GM12878 (cell line): ENCODE data around the gene PARP8. TPM values are rescaled to one million over a fixed set of nuclear protein-coding genes. Genes with fewer than 3 reads are reported as not detected.
A peak's percentile ranks its signal among the peaks of the same experiment; 100 is the strongest.

Experiments
- ATAC-seq: fragments of 200-7000 bp; cut with Tn5 transposase; 3 replicates; pipeline ENCODE4 v1.9.1; 2020; ENCODE audit warnings: mild to moderate bottlenecking, moderate library complexity
- BruUV-seq: library from RNA; stranded (reverse); fragments of 400-500 nt; replicated peaks from 2 replicates; lab custom pipeline; 2021; lab: Mats Ljungman, UMichigan
- CTCF ChIA-PET: fragments of 300-600 bp; sonication (Branson Sonifier 250); formaldehyde crosslinking; extraction: SDS; loops from one replicate; lab custom pipeline; 2021; ENCODE audit warnings: inconsistent platforms; lab: Yijun Ruan, JAX
- POLR2A ChIA-PET: fragments of 350-600 bp; formaldehyde crosslinking; extraction: SDS; loops from one replicate; lab custom pipeline; 2021; ENCODE audit warnings: inconsistent platforms; lab: Charles Lee
- RAD21 ChIA-PET: fragments of 300-600 bp; sonication (Branson Sonifier 250); formaldehyde crosslinking; loops from one replicate; lab custom pipeline; 2023; ENCODE audit warnings: antibody characterized with exemption; ENCODE audit not compliant: unreplicated experiment; lab: Charles Lee
- SMC1A ChIA-PET: fragments of 300-600 bp; sonication (Branson Sonifier 250); formaldehyde crosslinking; loops from one replicate; lab custom pipeline; 2023; ENCODE audit not compliant: unreplicated experiment, uncharacterized antibody; lab: Charles Lee
- DNase-seq: peaks from one replicate; pipeline ENCODE4 v3.0.0-alpha.2; 2011; ENCODE audit warnings: low read depth, low spot score
- FAIRE-seq: peaks from 3 replicates; lab custom pipeline; 2011; peaks lifted over from hg19 to GRCh38; lab: Jason Lieb, UNC
- H2AFZ ChIP-seq: 2 replicates; pipeline ENCODE4 v1.6.0; 2011; ENCODE audit warnings: low read depth, low read length, control low read depth; ENCODE audit not compliant: control insufficient read depth
- H3K27ac ChIP-seq: 2 replicates; pipeline ENCODE4 v1.5.1; 2011; ENCODE audit warnings: control low read depth; ENCODE audit not compliant: control insufficient read depth, insufficient read depth
- H3K27me3 ChIP-seq, 2 experiments: replicated peaks in 1 of 2; 2 replicates each; pipeline versions ENCODE4 v1.6.0 to v1.6.1; 2011; ENCODE audit warnings: low read length in 1 of 2; ENCODE audit not compliant: control insufficient read depth in 2 of 2, insufficient read depth in 2 of 2
- H3K36me3 ChIP-seq, 2 experiments: 2 replicates each; pipeline ENCODE4 v1.5.1; 2011; ENCODE audit warnings: low read length in 1 of 2; ENCODE audit not compliant: control insufficient read depth in 2 of 2, insufficient read depth in 2 of 2
- H3K4me1 ChIP-seq: 2 replicates; pipeline ENCODE4 v1.6.1; 2011; ENCODE audit warnings: mild to moderate bottlenecking, low read length, moderate library complexity, mixed read lengths; ENCODE audit not compliant: control insufficient read depth, insufficient read depth
- H3K4me2 ChIP-seq: 2 replicates; pipeline ENCODE4 v1.6.0; 2011; ENCODE audit warnings: control low read depth; ENCODE audit not compliant: control insufficient read depth, insufficient read depth
- H3K4me3 ChIP-seq: fragments of 200-600 bp; sonication (generic); 2 replicates; pipeline ENCODE4 v1.5.1; 2016
- H3K79me2 ChIP-seq: 2 replicates; pipeline ENCODE4 v1.6.0; 2011; ENCODE audit warnings: low read length; ENCODE audit not compliant: control insufficient read depth, insufficient read depth
- H3K9ac ChIP-seq: 2 replicates; pipeline ENCODE4 v1.8.0; 2011; ENCODE audit warnings: low read length, control low read depth, mixed read lengths; ENCODE audit not compliant: control insufficient read depth, insufficient read depth
- H3K9me3 ChIP-seq: replicated peaks from 3 replicates; pipeline ENCODE4 v1.5.1; 2011; ENCODE audit warnings: mild to moderate bottlenecking, low read length; ENCODE audit not compliant: control insufficient read depth, insufficient read depth
- H4K20me1 ChIP-seq: 2 replicates; pipeline ENCODE4 v1.6.0; 2011; ENCODE audit not compliant: control insufficient read depth, insufficient read depth
- ATF7 ChIP-seq: fragments of 450-650 bp; IDR thresholded peaks from 2 replicates; pipeline ENCODE4 v1.6.1; 2016; ENCODE audit warnings: low read depth, mild to moderate bottlenecking
- BACH1 ChIP-seq: fragments of 450-650 bp; IDR thresholded peaks from 2 replicates; pipeline ENCODE4 v1.6.1; 2017; ENCODE audit warnings: mild to moderate bottlenecking, borderline replicate concordance
- CHD4 ChIP-seq: fragments of 200-600 bp; sonication (generic); IDR thresholded peaks from 2 replicates; pipeline ENCODE4 v1.6.1; 2016; ENCODE audit warnings: mild to moderate bottlenecking
- JUND ChIP-seq: IDR thresholded peaks from 2 replicates; pipeline ENCODE4 v1.6.1; 2012; ENCODE audit warnings: low read depth, mild to moderate bottlenecking, low read length, improper control_type of control experiment, moderate library complexity
- LARP7 ChIP-seq: fragments of 450-650 bp; IDR thresholded peaks from 2 replicates; pipeline ENCODE4 v1.6.1; 2017; ENCODE audit warnings: mild to moderate bottlenecking
- NFYA ChIP-seq: IDR thresholded peaks from 2 replicates; pipeline ENCODE4 v1.6.1; 2011; ENCODE audit warnings: low read depth, mild to moderate bottlenecking, low read length, improper control_type of control experiment, borderline replicate concordance
- PAX5 ChIP-seq: IDR thresholded peaks from 2 replicates; pipeline ENCODE4 v1.6.1; 2011; ENCODE audit warnings: low read depth, low read length, borderline replicate concordance
- POLR2AphosphoS5 ChIP-seq: IDR thresholded peaks from 2 replicates; pipeline ENCODE4 v1.6.1; 2011; ENCODE audit warnings: mild to moderate bottlenecking, low read length, inconsistent platforms
- RBBP5 ChIP-seq: fragments of 200-600 bp; sonication (generic); conservative IDR thresholded peaks from 2 replicates; pipeline ENCODE4 v1.6.1; 2016
- SMARCA5 ChIP-seq: fragments of 450-650 bp; IDR thresholded peaks from 2 replicates; pipeline ENCODE4 v1.6.1; 2017; ENCODE audit warnings: mild to moderate bottlenecking
- YBX1 ChIP-seq: fragments of 450-650 bp; IDR thresholded peaks from 2 replicates; pipeline ENCODE4 v1.6.1; 2016; ENCODE audit warnings: antibody characterized with exemption
- ZNF274 ChIP-seq: IDR thresholded peaks from one replicate; pipeline ENCODE4 v1.8.0; 2011; ENCODE audit not compliant: insufficient read length, insufficient read depth
- ZNF384 ChIP-seq: IDR thresholded peaks from 2 replicates; pipeline ENCODE4 v1.6.1; 2012; ENCODE audit warnings: low read depth, mild to moderate bottlenecking, low read length, improper control_type of control experiment, borderline replicate concordance
- ZZZ3 ChIP-seq: IDR thresholded peaks from 2 replicates; pipeline ENCODE4 v1.6.1; 2011; ENCODE audit warnings: low read depth; ENCODE audit not compliant: control insufficient read depth, insufficient read length
- WGBS: methylation state at CpG from one replicate; pipeline ENCODE4 v1.1.6; 2016; ENCODE audit warnings: low lambda C conversion rate; ENCODE audit not compliant: insufficient replicate concordance, insufficient coverage; ENCODE audit errors: missing lambda C conversion rate; 5-methylcytosine and 5-hydroxymethylcytosine counted together
- in situ Hi-C: fragments of 300-500 bp; cut with MboI; formaldehyde crosslinking; loops from 9 replicates; pipeline ENCODE4 v1.14.3; 2018; ENCODE audit warnings: mixed read lengths
- intact Hi-C: fragments of 100-400 bp; cut with micrococcal nuclease; formaldehyde crosslinking; loops from one replicate; pipeline ENCODE4 v1.14.2; 2022; ENCODE audit not compliant: unreplicated experiment
- polyA plus RNA-seq, 11 experiments: library from polyadenylated mRNA; depleted of rRNA in 4 of 11; unstranded in 6 of 11; stranded (reverse) in 5 of 11; fragments of >200 nt; fragmentation: Nextera tagmentation in 4 of 11; fragmentation: Illumina TruSeq in 1 of 11; extraction: Ambion mirVana in 4 of 11; extraction: Trizol in 1 of 11; gene quantifications; 1 replicate in 1 of 11; 2 replicates in 10 of 11; pipeline versions ENCODE4 v1.2.1 to v1.2.3, GENCODE V29; 2011 to 2016; ENCODE audit warnings: inconsistent platforms in 2 of 11, missing spikeins in 2 of 11, low read depth in 1 of 11
- total RNA-seq, 4 experiments: library from RNA; depleted of rRNA in 3 of 4; stranded (reverse); fragments of >200 nt in 3 of 4; fragmentation: Illumina TruSeq in 1 of 4; extraction: Trizol in 1 of 4; gene quantifications; 2 replicates each; pipeline versions ENCODE4 v1.2.1 to v1.2.3, GENCODE V29; 2013 to 2021
- TF ChIP-seq, protein P1 (sequence below): IDR thresholded peaks from 2 replicates; pipeline ENCODE4 v1.6.1; 2012; ENCODE audit warnings: low read depth, low read length, improper control_type of control experiment
- TF ChIP-seq, protein P2 (sequence below): fragments of 450-650 bp; IDR thresholded peaks from 2 replicates; pipeline ENCODE4 v1.6.1; 2017; ENCODE audit warnings: antibody characterized with exemption, mild to moderate bottlenecking, moderate library complexity

PARP8 gene
- total and polyA plus RNA-seq, 10 of the 15 experiments (the other 5 are each of a cell fraction or from before 2014, with no cell fraction given) = 9.1 to 65.2 (median 20.6) TPM

DNA sequence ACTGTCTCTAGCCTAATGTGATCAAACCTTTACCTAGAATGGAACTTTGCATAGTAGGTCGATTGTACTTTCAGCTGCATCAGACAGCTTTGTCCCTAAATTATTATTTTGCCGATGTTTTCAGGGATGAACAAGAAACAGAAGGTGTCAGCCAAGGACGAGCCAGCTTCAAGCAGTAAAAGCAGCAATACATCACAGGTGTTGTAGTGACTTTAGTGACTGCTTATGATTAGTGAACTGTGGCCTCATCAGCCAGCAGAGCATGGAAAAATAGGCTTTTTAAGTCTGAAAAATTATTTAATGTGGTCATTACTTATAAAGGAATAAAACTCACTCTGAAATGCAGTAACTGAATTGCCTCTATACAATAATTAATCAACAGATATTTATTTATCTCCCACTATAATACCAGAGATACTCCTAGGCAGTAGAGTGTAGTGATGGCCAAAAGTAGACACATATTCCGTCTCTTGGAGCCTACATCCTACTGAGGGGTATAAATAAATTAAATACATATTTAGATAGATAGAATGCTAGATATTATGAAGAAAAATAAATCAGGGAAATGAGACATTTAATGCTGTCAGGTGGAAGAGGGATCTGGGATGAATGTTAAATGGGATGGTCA lies 166.3 kb downstream of the PARP8 start:
- H3K9ac ChIP-seq = no peak overlapping the region
- H3K27me3 ChIP-seq = no peaks in the 10 kb centered on the region
- ChIA-PET SMC1A (no interaction called here), POLR2A (no interaction called here), RAD21 (no interaction called here), CTCF (interaction anchor here (1.6 kb wide), 1 partner anchor 9 kb away, joined by 3 read pairs; no protein-coding TSS in a partner anchor)
- H3K79me2 ChIP-seq = no peaks in the 10 kb centered on the region
- no TSS peak for BruUV-seq
- H3K9me3 ChIP-seq = no peaks in the 10 kb centered on the region
- no peak overlapping the region for H3K4me3 ChIP-seq
- in situ Hi-C loops (no loop called here), intact Hi-C loops (no loop called here)
- DNase-seq (no peak), FAIRE-seq (peak; percentile 7), ATAC-seq (no peak)
- no peak overlapping the region for H2AFZ ChIP-seq
- H3K36me3 ChIP-seq = peaks cover 0 to 5% of the 10 kb centered on the region in 2 experiments
- no peaks in the 10 kb centered on the region for H3K4me1 ChIP-seq
- H3K27ac ChIP-seq = no peak overlapping the region
- no peaks in the 10 kb centered on the region for H4K20me1 ChIP-seq
- TF ChIP-seq NFYA (no peak), RBBP5 (no peak), SMARCA5 (no peak), BACH1 (no peak), YBX1 (no peak), ZZZ3 (no peak), JUND (no peak), ATF7 (no peak), PAX5 (no peak)
- 68% methylated on average over 4 of the region's 4 CpGs for WGBS
- H3K4me2 ChIP-seq = no peak overlapping the region

DNA sequence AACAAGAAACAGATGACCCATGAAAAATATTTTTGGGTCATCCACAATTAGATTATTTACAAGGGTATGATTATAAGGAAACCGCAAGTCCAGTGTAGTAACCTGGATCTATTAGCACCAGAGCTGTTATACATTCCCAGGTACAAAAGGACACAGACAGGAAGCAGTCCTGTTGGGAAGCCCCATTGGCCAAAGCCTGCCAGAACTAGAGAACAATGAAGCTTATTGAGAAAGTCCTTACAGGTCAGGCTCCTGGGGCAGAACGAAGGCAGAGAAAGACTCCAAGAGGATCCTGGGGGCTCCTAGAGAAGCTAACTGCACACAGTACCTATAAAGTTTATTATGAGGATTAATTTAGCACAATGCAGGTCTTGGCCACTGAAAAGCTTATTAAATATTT lies 169.9 kb downstream of the PARP8 start:
- in situ Hi-C loops (no loop called here), intact Hi-C loops (no loop called here)
- H3K9ac ChIP-seq = no peak overlapping the region
- POLR2A ChIA-PET = no interaction called here
- H3K9me3 ChIP-seq = no peaks in the 10 kb centered on the region
- no peak overlapping the region for H3K27ac ChIP-seq
- CTCF ChIA-PET = interaction anchor here (1.0 to 1.4 kb wide), 2 partner anchors 9 to 12 kb away, joined by 3 read pairs; no protein-coding TSS in a partner anchor
- no peak overlapping the region for H3K4me3 ChIP-seq
- H3K36me3 ChIP-seq = peaks cover 0 to 6% of the 10 kb centered on the region in 2 experiments; a peak in 2 of 4 replicates
- H4K20me1 ChIP-seq = no peaks in the 10 kb centered on the region
- no peak for FAIRE-seq
- no peak for DNase-seq
- no TSS peak for BruUV-seq
- no peaks in the 10 kb centered on the region for H3K4me1 ChIP-seq
- H2AFZ ChIP-seq = no peak overlapping the region
- SMC1A ChIA-PET = interaction anchor here (0.9 kb wide), 1 partner anchor 12 kb away, joined by 3 read pairs; no protein-coding TSS in a partner anchor
- TF ChIP-seq, protein P1, sequence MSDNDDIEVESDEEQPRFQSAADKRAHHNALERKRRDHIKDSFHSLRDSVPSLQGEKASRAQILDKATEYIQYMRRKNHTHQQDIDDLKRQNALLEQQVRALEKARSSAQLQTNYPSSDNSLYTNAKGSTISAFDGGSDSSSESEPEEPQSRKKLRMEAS = no peak
- TF ChIP-seq CHD4 (no peak), ZNF384 (no peak), LARP7 (no peak), ZNF274 (no peak), POLR2AphosphoS5 (no peak)
- TF ChIP-seq, protein P2, sequence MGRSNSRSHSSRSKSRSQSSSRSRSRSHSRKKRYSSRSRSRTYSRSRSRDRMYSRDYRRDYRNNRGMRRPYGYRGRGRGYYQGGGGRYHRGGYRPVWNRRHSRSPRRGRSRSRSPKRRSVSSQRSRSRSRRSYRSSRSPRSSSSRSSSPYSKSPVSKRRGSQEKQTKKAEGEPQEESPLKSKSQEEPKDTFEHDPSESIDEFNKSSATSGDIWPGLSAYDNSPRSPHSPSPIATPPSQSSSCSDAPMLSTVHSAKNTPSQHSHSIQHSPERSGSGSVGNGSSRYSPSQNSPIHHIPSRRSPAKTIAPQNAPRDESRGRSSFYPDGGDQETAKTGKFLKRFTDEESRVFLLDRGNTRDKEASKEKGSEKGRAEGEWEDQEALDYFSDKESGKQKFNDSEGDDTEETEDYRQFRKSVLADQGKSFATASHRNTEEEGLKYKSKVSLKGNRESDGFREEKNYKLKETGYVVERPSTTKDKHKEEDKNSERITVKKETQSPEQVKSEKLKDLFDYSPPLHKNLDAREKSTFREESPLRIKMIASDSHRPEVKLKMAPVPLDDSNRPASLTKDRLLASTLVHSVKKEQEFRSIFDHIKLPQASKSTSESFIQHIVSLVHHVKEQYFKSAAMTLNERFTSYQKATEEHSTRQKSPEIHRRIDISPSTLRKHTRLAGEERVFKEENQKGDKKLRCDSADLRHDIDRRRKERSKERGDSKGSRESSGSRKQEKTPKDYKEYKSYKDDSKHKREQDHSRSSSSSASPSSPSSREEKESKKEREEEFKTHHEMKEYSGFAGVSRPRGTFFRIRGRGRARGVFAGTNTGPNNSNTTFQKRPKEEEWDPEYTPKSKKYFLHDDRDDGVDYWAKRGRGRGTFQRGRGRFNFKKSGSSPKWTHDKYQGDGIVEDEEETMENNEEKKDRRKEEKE = no peak
- H3K4me2 ChIP-seq = no peak overlapping the region
- H3K79me2 ChIP-seq = no peaks in the 10 kb centered on the region
- H3K27me3 ChIP-seq = no peaks in the 10 kb centered on the region
- 92% methylated on average over 2 of the region's 2 CpGs for WGBS
- no peak for ATAC-seq
- RAD21 ChIA-PET = no interaction called here
